GM23338 (cell line): Measurements from ENCODE around the gene CATSPERE. TPM values are rescaled to one million over a fixed set of nuclear protein-coding genes. Genes with fewer than 3 reads are reported as not detected.
A peak's percentile ranks its signal among the peaks of the same experiment; 100 is the strongest.

Source experiments
- ATAC-seq: fragments of 200-7000 bp; cut with Tn5 transposase; 3 replicates; pipeline ENCODE4 v1.9.1; 2020
- DNase-seq: peaks from one replicate; pipeline ENCODE4 v3.0.0-alpha.2; 2015; ENCODE audit warnings: low spot score
- H2AFZ ChIP-seq: fragments of 200-600 bp; sonication (generic); 2 replicates; pipeline ENCODE4 v1.8.0; 2016; ENCODE audit warnings: antibody characterized with exemption, mild to moderate bottlenecking, moderate library complexity
- H3F3A ChIP-seq: fragments of 200-600 bp; sonication (generic); replicated peaks from 2 replicates; pipeline ENCODE4 v1.8.0; 2017; ENCODE audit warnings: antibody characterized with exemption, mixed run types, low read depth
- H3K27ac ChIP-seq: fragments of 200-600 bp; sonication (generic); 2 replicates; pipeline ENCODE4 v1.6.1; 2016; ENCODE audit warnings: low read depth
- H3K27me3 ChIP-seq: fragments of 200-600 bp; sonication (generic); 2 replicates; pipeline ENCODE4 v1.8.0; 2016; ENCODE audit warnings: mild to moderate bottlenecking, mixed run types, moderate library complexity; ENCODE audit not compliant: insufficient read depth
- H3K36me3 ChIP-seq: fragments of 200-600 bp; sonication (generic); 2 replicates; pipeline ENCODE4 v1.8.0; 2016; ENCODE audit warnings: mild to moderate bottlenecking; ENCODE audit not compliant: insufficient read depth
- H3K4me1 ChIP-seq: fragments of 200-600 bp; sonication (generic); 2 replicates; pipeline ENCODE4 v1.8.0; 2016; ENCODE audit warnings: mild to moderate bottlenecking, moderate library complexity; ENCODE audit not compliant: insufficient read depth
- H3K4me2 ChIP-seq: fragments of 200-600 bp; sonication (generic); 2 replicates; pipeline ENCODE4 v1.7.1; 2017; ENCODE audit warnings: mixed run types
- H3K4me3 ChIP-seq: fragments of 200-600 bp; sonication (generic); 2 replicates; pipeline ENCODE4 v1.6.1; 2016; ENCODE audit warnings: mixed run types
- H3K79me2 ChIP-seq: fragments of 200-600 bp; sonication (generic); replicated peaks from 2 replicates; pipeline ENCODE4 v1.8.0; 2017; ENCODE audit warnings: mild to moderate bottlenecking; ENCODE audit not compliant: insufficient read depth
- H3K9me2 ChIP-seq: fragments of 200-600 bp; sonication (generic); 2 replicates; pipeline ENCODE4 v1.8.0; 2017; ENCODE audit not compliant: insufficient read depth
- H4K20me1 ChIP-seq: fragments of 200-600 bp; sonication (generic); replicated peaks from 2 replicates; pipeline ENCODE4 v1.8.0; 2017; ENCODE audit warnings: mild to moderate bottlenecking; ENCODE audit not compliant: insufficient read depth
- H3K27ac Mint-ChIP-seq: 2 replicates; pipeline ENCODE4 v1.8.0; 2020; ENCODE audit warnings: inconsistent platforms, mild to moderate bottlenecking, moderate library complexity, mixed read lengths
- H3K27me3 Mint-ChIP-seq: 3 replicates; pipeline ENCODE4 v1.8.0; 2022; ENCODE audit warnings: low read depth, mild to moderate bottlenecking, moderate library complexity, mixed read lengths, inconsistent platforms; ENCODE audit not compliant: insufficient read depth, poor library complexity
- H3K36me3 Mint-ChIP-seq: 3 replicates; pipeline ENCODE4 v1.8.0; 2021; ENCODE audit warnings: low read depth, mild to moderate bottlenecking, inconsistent platforms, moderate library complexity, mixed read lengths
- H3K4me1 Mint-ChIP-seq: 3 replicates; pipeline ENCODE4 v1.8.0; 2020; ENCODE audit warnings: mild to moderate bottlenecking, inconsistent platforms, mixed read lengths
- H3K4me3 Mint-ChIP-seq: 3 replicates; pipeline ENCODE4 v1.8.0; 2021; ENCODE audit warnings: moderate library complexity, mild to moderate bottlenecking, inconsistent platforms, mixed read lengths
- H3K9me3 Mint-ChIP-seq: 3 replicates; pipeline ENCODE4 v1.8.0; 2020; ENCODE audit warnings: moderate library complexity, mild to moderate bottlenecking, inconsistent platforms, mixed read lengths
- EZH2 ChIP-seq: fragments of 200-600 bp; sonication (generic); IDR thresholded peaks from one replicate; pipeline ENCODE4 v1.8.0; 2017; ENCODE audit warnings: antibody characterized with exemption, mild to moderate bottlenecking, low read depth; ENCODE audit not compliant: unreplicated experiment
- EZH2phosphoT487 ChIP-seq: fragments of 200-600 bp; sonication (generic); IDR thresholded peaks from one replicate; pipeline ENCODE4 v1.8.1; 2018; ENCODE audit warnings: antibody characterized with exemption; ENCODE audit not compliant: unreplicated experiment
- POLR2AphosphoS5 ChIP-seq: IDR thresholded peaks from 2 replicates; pipeline ENCODE4 v1.6.1; 2016; ENCODE audit warnings: antibody characterized with exemption, low read depth
- ZNF114 ChIP-seq: fragments of 250-450 bp; sonication (Bioruptor Pico); IDR thresholded peaks from 2 replicates; pipeline ENCODE4 v1.5.0; 2020; ENCODE audit warnings: mild to moderate bottlenecking, moderate library complexity
- polyA plus RNA-seq: library from polyadenylated mRNA; unstranded; fragments of >200 nt; fragmentation: Nextera tagmentation; extraction: Ambion mirVana; gene quantifications from 2 replicates; pipeline ENCODE4 v1.2.1, GENCODE V29; 2016
- total RNA-seq: library from RNA; depleted of rRNA; stranded (reverse); fragments of >200 nt; shearing (Covaris generic); gene quantifications from 2 replicates; pipeline ENCODE4 v1.2.3, GENCODE V29; 2014
- TF ChIP-seq, protein P1 (sequence below): IDR thresholded peaks from 2 replicates; pipeline ENCODE4 v1.6.1; 2016; ENCODE audit warnings: antibody characterized with exemption
- TF ChIP-seq, protein P2 (sequence below), 2 experiments: fragments of 200-600 bp in 1 of 2; sonication (generic) in 1 of 2; conservative IDR thresholded peaks; 2 replicates each; pipeline versions ENCODE4 v1.5.1 to v1.6.1; 2016 to 2017; ENCODE audit warnings: antibody characterized with exemption in 2 of 2, low read depth in 2 of 2, mild to moderate bottlenecking in 2 of 2, moderate library complexity in 1 of 2

The CATSPERE gene
- total and polyA plus RNA-seq, 2 experiments from 2014 or later, result 0.70 TPM; not detected in 1

GRCh38 chr1:244451951-244452795 is 8.9 kb upstream of the CATSPERE start:
- Mint-ChIP-seq H3K36me3 (peaks cover 7% of the 10 kb centered on the region; the same call in 2 of the 3 replicates), H3K9me3 (no peaks in the 10 kb centered on the region), H3K4me1 (peaks cover 68% of the 10 kb centered on the region), H3K27ac (peak overlapping the region; percentile 94), H3K4me3 (peak overlapping the region; percentile 92), H3K27me3 (no peaks in the 10 kb centered on the region)
- DNase-seq (peak; percentile 100), ATAC-seq (peak; percentile 93)
- peaks cover 60% of the 10 kb centered on the region for H3K4me1 ChIP-seq
- H3K79me2 ChIP-seq, result peaks cover 39% of the 10 kb centered on the region
- H3K9me2 ChIP-seq, result no peaks in the 10 kb centered on the region
- H3K27ac ChIP-seq, result 0 out of 2 replicates have a peak overlapping the region, but pooled peaks have one; percentile 3
- no peak overlapping the region for H2AFZ ChIP-seq
- H3K4me3 ChIP-seq, result peak overlapping the region; percentile 77
- H4K20me1 ChIP-seq, result 0 out of 2 replicates have a peak, but pooled peaks cover 5% of the 10 kb centered on the region
- H3K4me2 ChIP-seq, result peak overlapping the region; percentile 54
- H3F3A ChIP-seq, result no peaks in the 10 kb centered on the region
- no peaks in the 10 kb centered on the region for H3K27me3 ChIP-seq
- no peaks in the 10 kb centered on the region; the same call in 1 of the 2 replicates for H3K36me3 ChIP-seq
- TF ChIP-seq EZH2phosphoT487 (no peak), POLR2AphosphoS5 (peak; percentile 55; the same call in 1 of the 2 replicates), EZH2 (no peak)
- TF ChIP-seq, protein P1, sequence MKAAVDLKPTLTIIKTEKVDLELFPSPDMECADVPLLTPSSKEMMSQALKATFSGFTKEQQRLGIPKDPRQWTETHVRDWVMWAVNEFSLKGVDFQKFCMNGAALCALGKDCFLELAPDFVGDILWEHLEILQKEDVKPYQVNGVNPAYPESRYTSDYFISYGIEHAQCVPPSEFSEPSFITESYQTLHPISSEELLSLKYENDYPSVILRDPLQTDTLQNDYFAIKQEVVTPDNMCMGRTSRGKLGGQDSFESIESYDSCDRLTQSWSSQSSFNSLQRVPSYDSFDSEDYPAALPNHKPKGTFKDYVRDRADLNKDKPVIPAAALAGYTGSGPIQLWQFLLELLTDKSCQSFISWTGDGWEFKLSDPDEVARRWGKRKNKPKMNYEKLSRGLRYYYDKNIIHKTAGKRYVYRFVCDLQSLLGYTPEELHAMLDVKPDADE, result peak; percentile 89
- TF ChIP-seq, protein P2, sequence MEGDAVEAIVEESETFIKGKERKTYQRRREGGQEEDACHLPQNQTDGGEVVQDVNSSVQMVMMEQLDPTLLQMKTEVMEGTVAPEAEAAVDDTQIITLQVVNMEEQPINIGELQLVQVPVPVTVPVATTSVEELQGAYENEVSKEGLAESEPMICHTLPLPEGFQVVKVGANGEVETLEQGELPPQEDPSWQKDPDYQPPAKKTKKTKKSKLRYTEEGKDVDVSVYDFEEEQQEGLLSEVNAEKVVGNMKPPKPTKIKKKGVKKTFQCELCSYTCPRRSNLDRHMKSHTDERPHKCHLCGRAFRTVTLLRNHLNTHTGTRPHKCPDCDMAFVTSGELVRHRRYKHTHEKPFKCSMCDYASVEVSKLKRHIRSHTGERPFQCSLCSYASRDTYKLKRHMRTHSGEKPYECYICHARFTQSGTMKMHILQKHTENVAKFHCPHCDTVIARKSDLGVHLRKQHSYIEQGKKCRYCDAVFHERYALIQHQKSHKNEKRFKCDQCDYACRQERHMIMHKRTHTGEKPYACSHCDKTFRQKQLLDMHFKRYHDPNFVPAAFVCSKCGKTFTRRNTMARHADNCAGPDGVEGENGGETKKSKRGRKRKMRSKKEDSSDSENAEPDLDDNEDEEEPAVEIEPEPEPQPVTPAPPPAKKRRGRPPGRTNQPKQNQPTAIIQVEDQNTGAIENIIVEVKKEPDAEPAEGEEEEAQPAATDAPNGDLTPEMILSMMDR (conservative IDR thresholded peaks at IDR 0.05; ENCODE audit: low read depth in 2 of 2), result peak; percentile 29 to 43; a peak in 3 of 4 replicates

DNA sequence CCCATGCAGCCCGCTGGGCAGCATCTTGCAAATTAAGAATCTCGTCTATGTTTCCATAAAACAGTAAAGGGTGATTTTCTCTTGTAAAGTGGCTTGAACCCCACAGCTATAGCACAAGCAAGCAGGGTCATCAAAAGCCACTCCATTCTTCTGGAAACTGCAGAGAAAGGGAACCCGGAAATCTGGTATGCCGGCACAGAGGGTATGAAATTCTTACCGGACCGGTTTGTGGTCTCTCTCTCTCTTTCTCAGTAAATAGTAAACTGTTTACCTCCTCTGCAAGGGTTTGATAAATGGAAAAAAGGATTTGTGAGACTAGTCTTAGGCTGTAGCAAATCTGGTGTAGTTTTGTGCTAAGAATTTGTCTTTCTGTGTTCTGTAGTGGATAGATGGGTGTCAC is 6.7 kb upstream of the CATSPERE start:
- Histone ChIP-seq H2AFZ (peak overlapping the region; percentile 70), H3K4me3 (peak overlapping the region; percentile 18; the same call in 1 of the 2 replicates), H3K79me2 (peaks cover 17% of the 10 kb centered on the region), H3K36me3 (no peaks in the 10 kb centered on the region), H4K20me1 (0 out of 2 replicates have a peak, but pooled peaks cover 4% of the 10 kb centered on the region), H3F3A (no peaks in the 10 kb centered on the region), H3K4me2 (peak overlapping the region; percentile 20), H3K27ac (peak overlapping the region; percentile 82), H3K4me1 (peaks cover 38% of the 10 kb centered on the region), H3K27me3 (no peaks in the 10 kb centered on the region), H3K9me2 (no peaks in the 10 kb centered on the region)
- Mint-ChIP-seq H3K27me3 (no peaks in the 10 kb centered on the region), H3K9me3 (peaks cover 13% of the 10 kb centered on the region; the same call in 2 of the 3 replicates), H3K36me3 (peaks cover 22% of the 10 kb centered on the region), H3K27ac (peak overlapping the region; percentile 96), H3K4me3 (peak overlapping the region; percentile 46; the same call in 2 of the 3 replicates), H3K4me1 (peaks cover 48% of the 10 kb centered on the region)
- DNase-seq (peak; percentile 66), ATAC-seq (no peak)
- TF ChIP-seq ZNF114, result no peak
- TF ChIP-seq EZH2, result no peak
- TF ChIP-seq EZH2phosphoT487, result no peak
- no peak for TF ChIP-seq POLR2AphosphoS5
